AG10803 (cell line): ENCODE results near the gene NDUFS6.

Experiments
- DNase-seq: peaks from one replicate; pipeline ENCODE4 v3.0.0; 2010; ENCODE audit warnings: low read depth
- H3K4me3 ChIP-seq: 2 replicates; pipeline ENCODE4 v1.5.1; 2011; ENCODE audit warnings: mild to moderate bottlenecking, low read length, control low read depth
- CTCF ChIP-seq: conservative IDR thresholded peaks from 2 replicates; pipeline ENCODE4 v1.5.1; 2011; ENCODE audit warnings: mild to moderate bottlenecking, low read length, control low read depth, inconsistent platforms

The NDUFS6 gene

DNA sequence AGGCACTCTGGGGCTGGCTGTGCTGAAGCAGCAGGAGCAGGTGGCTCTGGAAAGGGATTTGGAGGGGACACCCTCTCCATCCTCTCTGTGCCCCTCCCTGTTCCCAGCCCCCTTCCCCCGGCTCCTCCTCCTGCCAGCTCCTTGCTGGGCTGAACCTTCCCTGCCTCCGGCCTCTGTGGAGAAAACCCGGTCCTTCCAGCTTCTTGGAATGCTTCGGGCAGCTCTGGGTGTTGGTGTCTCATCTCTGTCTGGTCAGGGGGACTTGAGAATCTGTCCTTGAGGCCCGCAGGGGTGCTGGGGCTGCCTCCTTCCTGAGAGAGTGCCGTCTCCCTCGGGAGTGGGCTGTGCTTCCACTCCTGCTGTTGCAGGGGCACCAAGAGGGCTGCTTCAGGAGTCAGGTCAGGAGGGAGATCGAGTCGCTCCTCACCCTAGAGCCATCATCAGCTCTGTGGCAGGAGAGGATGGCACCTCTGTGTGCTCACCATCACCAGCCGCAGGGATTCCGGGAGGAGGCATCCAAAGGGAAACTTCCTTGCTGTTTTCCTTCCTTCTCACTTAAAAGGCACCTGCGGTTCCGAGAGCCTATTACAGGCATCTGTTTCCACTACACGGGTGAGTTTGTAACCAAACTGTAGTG is 30.6 kb downstream of the NDUFS6 start:
- no peak for TF ChIP-seq CTCF
- no peak for DNase-seq
- no peak overlapping the region for H3K4me3 ChIP-seq

DNA sequence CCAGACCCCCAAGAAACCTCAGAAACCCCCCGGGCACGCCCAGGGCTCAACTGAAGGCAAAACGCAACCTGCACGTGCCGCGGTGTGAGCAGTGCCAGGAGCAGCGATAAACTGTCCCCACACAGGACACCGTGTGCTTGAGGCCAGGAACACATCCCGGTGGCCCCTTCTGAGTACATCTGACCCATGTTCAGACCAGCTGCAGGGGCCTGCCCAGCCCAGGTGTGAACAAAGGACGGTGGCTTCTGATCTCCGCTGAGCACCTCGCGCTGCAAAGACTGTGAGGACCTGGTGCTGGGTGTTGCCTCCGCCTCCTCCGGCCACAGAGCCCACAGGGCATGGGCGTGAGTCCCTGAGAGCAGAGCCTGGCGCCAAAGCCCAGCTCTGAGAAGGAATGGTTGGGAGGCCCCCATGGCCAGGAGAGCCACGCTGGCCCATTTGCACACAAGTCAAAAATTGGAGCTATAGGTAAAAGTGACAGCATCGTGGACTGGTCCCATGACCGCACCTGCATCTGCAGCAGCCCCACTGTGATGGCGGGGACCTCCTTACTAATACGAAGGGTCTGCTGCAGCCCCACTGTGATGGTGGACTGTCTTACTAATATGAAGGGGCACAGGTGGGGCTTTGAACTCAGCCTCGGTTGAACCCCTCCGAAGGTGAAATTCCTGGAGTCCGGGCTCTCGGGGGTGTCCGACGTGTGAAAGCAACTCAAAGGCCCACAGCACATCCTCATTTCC is 31.5 kb downstream of the NDUFS6 start:
- TF ChIP-seq CTCF = no peak
- no peak overlapping the region for H3K4me3 ChIP-seq
- no peak for DNase-seq

GRCh38 chr5:1833264-1834021 is 32.2 kb downstream of the NDUFS6 start:
- H3K4me3 ChIP-seq = no peak overlapping the region
- no peak for TF ChIP-seq CTCF
- no peak for DNase-seq

DNA sequence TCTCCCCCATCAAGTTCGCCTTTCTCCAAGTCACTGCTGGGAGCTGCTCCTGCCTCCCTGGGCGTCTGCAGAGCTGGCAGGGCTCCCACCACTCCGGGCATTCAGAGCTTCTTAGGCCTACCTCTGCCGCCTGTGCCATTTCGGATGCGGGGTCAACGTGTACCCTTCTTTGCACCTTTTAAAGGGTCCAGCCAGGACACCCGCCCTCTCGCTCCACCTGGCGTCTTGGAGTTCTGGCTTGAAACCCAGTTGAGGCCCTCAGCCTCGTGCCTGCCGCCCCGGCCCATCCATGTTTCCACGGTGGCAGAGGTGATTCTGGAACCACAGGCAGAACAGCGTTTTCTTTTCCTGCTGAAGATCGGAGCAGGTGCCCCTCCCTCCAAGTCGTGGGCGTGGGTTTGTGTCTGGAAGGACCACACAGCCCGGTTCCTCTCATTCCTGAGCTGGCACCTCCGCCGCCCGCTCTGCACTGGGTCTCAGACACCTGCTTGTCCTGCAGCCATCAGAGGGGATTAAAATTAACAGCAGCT is 32.9 kb downstream of the NDUFS6 start:
- no peak for TF ChIP-seq CTCF
- no peak overlapping the region for H3K4me3 ChIP-seq
- no peak for DNase-seq

- no peak for DNase-seq
- H3K4me3 ChIP-seq = no peak overlapping the region
- TF ChIP-seq CTCF = no peak
Measured at GRCh38 chr5:1834721-1835429, 33.7 kb downstream of the NDUFS6 start.

DNA sequence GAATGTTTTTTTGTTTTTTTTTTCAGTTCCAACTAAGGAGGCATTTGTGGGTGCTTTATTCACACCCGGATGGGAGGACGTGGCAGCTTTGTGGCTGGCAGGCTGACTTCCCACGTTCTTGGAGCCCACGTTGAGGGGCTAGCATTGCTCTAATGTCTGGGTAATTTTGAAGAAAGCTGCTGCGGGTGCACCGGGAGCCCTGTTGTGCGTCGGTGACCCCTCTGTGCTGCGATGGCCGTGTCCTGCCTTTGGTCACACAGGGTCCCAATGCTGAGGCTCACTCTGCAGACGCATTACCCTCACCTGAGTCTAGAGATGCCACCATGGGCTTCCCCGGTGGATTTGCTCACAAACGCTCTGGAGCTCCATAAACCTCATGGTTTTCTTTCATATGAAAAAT is 34.2 kb downstream of the NDUFS6 start:
- no peak for DNase-seq
- H3K4me3 ChIP-seq = no peak overlapping the region
- TF ChIP-seq CTCF = no peak
